HG02938 (cell line): ENCODE results near the gene PDXK.
"Not testable (repeated sequence)": the region's sequence is repeated elsewhere in the genome, so short reads cannot be mapped to it uniquely, and the experiment has no call there.

Experiments used
- ATAC-seq: cut with Tn5 transposase; IDR thresholded peaks from one replicate; pipeline ENCODE4 v1.9.1; 2021; ENCODE audit warnings: mild to moderate bottlenecking, moderate library complexity; ENCODE audit not compliant: unreplicated experiment

PDXK gene

DNA sequence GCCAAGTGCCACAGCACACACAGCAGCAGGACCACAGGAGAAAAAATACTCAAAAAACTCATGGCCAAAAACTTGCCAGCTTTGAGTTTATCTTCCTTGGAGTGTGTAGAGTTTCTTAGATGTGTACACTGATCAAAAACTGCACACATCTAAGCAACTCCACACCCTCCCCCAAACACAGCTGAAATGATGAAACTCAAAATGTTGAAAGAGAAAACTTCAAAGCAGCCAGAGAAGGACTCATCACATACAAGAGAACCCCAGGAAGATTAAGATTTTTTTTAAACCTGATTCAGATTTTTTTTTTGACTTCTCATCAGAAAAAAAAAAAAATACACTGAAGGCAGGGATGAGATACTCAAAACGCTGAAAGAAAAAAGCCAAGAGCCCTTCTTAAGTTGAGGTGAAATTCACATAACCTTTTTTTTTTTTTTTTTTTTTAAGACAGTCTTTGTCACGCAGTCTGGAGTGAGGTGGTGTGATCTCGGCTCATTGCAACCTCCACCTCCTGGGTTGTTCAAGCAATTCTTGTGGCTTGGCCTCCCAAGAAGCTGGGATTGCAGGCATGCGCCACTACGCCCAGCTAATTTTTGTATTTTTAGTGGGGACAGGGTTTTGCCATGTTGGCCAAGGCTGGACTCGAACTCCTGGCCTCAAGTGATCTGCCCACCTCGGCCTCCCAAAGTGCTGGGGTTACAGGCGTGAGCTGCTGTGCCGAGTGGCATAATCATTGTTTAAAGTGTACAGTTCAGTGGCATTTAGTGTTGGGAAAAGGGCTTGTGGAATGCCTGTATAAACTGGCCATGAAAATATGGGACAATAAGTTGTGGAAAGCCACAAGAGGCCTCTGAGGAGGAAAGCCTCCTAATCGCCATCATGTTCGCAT lies 20.9 kb upstream of the PDXK start:
- no peak for ATAC-seq

DNA sequence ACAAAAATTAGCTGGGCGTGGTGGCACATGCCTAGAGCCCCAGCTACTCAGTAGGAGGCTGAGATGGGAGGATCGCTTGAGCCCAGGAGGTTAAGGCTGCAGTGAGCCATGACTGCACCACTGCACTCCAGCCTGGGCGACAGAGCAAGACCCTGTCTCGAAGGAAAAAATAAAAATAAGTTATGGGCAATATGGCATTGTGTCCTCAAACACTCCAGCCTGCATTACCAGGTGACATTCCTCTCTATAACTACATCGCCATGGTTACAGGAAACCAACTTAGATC lies 19.5 kb upstream of the PDXK start:
- ATAC-seq = not testable (repeated sequence)

DNA sequence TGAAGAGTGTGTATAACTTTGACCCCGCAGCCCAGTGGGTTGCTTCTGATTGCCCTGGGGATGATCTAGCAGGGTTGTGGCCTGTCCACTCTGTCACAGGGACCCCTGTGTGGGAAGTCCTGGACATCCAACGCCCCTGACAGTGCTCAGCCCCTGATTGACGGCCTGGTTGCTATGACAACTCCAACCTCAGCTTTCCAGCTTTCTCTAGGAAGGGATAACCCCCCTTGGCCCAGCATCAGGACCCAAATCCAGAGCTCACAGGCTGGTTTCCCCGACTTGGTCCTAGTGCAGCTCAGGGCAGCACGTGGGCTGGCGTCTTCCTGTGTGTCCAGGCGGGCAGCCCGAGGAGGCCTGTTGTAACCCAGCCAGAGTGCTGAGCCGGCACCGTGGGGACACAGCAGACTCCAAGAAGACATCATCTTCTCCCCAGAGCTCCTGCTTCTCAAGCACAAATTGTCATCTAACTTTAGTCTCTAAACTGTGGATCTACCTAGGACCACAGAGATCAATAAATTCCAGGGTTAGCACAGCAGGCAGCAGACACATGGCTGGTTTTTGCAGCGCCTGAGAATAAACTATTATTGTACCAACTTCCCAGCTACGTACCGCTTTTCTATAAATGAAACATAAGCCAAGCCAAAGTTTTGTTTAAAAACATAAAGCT lies 18.9 kb upstream of the PDXK start:
- no peak for ATAC-seq

DNA sequence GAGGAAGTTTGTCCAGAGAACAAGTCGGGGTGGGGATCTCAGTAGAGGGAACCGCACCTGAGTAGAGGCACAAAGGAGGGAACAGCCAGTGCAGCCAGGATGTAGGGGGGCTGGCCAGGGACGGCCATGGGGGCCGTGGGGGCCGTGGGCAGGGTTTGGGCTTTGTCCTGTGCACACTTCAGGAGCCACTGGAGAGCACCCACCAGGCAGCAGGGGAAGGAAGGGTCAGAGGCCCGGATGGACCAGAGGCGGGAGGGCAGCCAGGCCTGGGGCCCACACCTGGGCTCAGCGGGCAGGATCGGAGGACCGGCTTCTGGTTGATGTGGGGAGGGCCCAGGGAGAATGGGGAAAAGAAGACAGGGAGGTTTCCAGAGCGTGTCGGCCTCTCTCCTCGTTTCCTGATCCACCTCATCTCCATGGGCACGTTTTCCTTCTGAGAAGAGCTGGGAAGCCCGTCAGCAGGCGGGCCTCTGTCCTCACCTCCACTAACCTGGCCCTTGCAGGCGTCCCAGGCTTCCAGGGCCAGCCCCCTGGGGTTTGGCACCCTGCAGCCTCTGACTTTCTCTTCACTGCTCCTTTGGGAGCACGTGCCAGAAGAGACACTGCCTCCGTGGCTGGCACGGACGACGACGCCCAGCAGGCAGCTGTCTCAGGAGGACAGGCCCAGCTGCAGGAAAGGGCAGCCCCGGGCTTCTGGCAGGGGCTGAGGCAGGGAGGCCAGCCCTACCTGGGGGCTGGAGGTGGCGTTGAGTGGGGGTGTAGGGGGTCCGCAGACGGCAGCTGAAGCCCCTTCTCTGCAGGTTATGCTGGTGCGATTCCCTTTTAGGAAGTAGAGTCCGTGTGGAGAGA lies 16.8 kb upstream of the PDXK start:
- ATAC-seq = no peak

DNA sequence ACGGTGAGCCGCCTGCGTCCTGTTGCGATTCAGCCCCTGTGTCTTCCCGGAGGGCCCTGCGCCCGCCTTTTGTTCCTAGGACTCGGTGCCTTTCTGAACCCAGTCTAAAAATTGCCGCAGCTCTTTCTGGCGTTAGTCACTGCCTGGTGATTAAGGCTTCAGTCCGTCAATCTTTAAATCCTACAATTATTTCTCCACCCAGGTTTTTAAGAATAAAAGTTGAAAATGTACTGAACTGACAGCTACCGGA lies 16.2 kb upstream of the PDXK start:
- no peak for ATAC-seq

DNA sequence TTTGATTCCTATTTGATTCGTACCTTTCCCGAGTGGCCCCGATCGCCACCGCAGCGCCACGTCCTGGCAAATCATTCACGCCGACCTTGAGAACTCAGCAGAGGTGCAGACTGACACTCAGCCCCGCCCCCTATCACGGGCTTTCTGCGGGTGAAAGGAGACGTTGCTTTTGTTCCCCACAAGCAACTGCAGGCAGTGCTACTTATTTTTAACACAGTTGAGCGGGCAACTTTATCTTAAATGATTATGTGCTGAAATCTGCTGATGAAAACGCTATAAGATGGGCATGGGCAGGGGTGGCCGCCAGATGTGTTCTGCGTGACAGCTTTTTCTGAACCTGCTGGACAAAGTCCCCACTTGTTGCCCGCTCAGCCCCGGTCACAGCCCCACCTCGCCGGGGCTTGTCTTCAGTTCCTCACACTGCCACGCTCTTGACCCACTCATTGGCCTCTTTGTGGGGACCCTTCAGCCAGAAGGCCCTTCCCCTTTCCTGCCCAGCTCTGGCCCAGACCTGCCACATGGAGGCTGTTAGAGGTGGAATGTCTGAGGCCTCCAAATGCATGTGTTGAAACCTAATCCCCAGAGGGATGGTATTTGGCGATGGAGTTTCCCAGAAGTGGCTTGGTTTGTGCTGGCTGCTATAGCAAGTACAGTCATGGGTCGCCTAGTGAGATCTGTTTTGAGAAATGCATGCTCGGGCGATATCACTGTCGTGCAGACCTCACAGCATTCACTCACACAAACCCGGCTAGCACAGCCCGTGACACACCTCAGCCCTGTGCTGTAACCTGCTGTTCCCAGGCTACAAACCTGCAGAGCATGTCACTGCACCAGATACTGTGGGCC lies 15.7 kb upstream of the PDXK start:
- ATAC-seq = no peak

DNA sequence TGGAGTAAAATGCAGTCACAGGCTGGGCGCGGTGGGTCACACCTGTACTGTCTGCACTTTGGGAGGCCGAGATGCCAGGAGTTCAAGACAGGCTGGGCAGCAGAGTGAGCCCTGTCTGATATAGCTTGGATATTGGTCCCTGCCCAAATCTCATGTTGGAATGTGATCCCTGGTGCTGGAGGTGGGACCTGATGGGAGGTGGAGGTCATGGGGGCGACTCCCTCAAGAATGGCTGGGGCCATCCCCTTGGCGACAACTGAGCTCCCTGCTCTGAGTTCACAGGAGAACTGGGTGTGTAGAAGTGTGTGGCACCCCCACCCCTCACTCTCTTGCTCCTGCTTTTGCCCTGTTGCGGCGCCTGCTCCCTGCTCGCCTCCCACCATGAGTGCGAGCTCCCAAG lies 11.5 kb upstream of the PDXK start:
- no peak for ATAC-seq

DNA sequence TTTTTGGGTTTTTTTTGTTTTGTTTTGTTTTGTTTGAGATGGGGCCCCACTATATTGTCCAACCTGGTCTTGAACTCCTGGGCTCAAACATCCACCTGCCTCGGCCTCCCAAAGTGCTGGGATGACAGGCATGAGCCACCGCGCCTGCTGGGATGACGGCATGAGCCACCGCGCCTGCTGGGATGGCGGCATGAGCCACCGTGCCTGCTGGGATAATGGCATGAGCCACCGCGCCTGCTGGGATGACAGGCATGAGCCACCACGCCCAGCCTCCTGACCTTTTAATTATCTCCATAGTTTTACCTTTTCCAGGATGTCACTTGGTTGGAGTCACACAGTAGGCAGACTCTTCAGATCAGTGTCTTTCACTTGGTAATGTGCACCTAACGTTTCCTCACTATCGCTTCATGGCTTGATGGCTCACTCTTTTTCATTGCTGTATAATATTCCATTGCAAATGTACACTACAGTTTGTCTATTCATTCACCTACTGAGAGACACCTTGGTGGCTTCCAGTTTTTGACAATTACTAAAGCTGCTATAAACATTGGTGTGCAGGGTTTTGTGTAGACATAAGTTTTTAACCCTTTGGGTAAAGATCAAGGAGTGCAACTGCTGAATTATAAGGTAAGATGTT lies 10.1 kb upstream of the PDXK start:
- ATAC-seq = no peak

DNA sequence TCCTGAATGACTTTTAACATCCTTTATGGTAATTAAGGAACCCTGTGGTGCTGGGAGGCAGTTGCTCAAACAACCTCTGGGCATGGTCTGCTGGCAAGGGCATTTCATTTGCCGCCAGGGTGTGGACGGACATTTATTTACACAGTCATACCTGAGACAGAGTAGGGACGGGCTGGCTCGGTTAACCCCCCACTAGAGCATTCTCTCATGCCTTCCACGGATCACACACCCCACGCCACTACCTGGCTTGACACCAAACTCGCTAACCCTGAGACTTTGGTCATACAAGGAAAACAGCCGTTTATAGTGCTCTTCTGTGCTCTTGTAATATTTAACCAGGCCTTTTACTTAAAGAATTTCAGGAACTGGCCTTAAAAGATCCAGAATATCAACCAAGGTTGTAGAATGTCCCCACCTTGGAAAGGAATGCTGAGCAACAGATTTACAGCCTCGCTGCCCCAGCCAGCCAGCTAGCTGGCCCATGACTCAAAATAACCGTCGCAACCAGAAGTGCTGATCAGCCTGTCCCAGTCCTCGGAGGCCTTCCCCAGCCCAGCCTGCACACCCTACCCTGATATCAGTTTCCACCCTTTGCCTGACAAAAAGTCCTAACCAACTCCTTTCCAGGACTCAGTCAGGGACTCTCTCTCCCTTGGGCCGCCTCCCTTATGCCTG lies 6.5 kb upstream of the PDXK start:
- ATAC-seq = no peak

DNA sequence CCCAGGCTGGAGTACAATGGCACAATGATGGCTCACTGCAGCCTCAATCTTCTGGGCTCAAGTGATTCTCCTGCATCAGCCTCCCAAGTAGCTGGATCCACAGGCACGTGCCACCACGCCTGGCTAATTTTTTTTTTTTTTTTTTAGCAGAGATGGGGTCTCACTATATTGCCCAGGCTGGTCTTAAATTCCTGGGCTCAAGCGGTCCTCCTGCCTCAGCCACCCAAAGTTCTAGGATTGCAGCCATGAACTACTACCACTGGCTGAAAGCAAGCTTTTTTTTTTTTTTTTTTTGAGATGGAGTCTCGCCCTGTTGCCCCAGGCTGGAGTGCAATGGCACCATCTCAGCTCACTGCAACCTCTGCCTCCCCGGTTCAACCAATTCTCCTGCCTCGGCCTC lies 5.8 kb upstream of the PDXK start:
- not testable (repeated sequence) for ATAC-seq

DNA sequence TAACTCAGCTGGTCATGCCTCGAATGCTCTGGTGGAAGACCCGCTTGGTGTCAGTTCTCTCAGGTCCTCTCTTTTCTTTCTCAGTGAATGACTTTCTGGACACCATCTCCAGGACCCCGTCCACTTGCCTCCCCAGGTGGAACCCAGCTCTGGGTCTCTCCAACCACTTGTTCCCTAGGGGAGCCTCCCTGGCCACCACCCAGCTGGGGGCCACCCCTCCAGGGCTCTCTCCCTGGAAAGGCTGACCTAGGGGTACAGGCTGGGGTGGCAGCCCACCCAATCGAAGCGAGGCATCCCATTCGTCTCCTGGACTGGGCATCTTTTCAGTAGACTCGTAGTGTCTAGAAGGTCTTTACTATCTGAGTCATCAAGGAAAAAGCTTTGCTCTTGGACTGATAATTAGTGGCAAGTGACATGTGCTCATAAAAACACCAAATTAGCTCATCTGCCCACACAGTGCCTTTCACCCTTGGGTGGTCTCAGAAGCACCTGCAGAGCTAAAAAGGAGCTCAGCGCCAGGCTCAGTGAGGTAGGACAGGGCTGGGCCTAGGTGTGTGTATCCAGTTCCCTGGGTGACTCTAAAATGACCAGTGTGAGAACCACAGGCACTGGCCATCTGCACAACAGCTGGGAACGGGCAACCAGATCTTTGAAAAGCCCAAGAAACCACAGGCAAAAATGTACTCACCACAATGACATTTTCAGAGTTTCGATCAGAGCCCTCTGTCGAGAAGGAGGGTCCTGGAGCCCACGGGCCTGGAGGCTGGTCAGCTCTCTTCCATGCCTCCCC lies 2.4 kb upstream of the PDXK start:
- ATAC-seq = no peak

DNA sequence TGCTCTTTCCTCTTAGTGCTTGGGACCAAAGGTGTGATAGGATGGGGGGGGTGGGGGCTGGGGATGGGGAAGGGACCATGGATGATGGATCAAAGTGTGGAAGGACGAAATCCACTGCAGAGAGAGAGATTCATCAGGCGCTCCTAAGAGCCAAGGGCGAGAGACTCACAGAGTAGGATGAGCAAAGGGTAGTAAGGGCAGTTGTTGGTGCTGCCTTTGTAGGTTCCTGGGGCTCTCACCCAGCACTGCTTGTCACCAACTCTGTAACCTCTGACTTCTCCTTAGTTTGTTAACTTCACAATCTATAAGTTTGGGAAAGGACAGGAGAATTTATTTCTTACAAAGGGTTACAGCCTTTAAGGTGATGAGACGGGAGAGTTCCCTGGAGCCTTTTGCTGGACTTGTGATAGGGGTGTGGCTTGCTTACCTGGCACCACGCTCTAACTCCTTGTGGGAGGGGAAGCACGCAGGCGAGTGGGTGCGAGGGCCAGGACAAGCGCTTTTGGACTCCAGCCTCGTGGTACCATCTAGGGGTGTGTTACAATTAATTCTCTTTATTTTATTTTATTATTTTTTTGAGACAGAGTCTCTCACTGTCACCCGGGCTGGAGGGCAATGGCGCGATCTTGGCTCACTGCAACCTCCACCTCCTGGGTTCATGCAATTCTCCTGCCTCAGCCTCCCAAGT lies 1.6 kb upstream of the PDXK start:
- ATAC-seq = no peak

DNA sequence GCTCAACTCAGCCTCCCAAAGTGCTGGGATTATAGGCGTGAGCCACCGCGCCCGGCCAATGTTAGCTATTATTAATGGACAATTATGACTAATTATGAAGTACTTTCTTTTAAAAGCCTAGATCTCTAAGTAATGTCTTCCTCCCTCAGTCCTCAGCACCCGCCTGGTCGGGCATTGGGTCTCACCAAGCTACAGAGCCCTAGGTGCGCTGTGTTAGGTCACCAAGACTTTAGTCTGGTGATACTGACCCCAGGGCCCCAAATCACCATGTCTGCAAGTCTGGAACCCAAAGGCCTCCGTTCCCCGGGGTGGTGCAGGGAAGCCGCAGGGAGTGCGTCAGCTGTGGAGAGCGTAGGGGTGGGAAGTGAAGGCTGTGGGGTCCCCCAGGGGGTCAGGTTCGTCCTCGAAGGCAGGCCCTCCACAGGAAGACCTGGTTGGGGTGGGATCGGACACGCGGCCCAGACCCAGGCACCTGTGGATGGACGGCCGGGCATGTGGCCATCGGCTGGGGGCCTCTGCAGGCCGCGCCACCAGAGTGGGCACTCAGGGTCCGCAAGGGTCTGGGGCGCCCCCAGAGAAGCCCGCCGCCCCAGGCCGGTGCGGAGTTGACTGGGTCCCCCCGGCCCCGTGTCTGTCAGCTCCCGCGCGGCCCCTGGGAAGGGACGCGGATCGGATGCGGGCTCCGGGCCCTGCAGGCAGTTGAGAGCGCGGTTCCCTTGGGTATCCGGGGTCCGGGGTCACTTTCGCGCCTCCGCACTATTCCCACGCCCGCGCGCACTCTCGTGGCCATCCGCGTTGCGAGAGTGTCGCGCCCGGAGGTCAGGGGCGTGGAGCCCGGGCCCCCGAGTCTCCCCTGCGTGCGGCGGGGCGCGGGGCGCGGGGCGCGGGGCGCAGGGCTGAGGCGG lies 710 bp upstream of the PDXK start:
- no peak for ATAC-seq

DNA sequence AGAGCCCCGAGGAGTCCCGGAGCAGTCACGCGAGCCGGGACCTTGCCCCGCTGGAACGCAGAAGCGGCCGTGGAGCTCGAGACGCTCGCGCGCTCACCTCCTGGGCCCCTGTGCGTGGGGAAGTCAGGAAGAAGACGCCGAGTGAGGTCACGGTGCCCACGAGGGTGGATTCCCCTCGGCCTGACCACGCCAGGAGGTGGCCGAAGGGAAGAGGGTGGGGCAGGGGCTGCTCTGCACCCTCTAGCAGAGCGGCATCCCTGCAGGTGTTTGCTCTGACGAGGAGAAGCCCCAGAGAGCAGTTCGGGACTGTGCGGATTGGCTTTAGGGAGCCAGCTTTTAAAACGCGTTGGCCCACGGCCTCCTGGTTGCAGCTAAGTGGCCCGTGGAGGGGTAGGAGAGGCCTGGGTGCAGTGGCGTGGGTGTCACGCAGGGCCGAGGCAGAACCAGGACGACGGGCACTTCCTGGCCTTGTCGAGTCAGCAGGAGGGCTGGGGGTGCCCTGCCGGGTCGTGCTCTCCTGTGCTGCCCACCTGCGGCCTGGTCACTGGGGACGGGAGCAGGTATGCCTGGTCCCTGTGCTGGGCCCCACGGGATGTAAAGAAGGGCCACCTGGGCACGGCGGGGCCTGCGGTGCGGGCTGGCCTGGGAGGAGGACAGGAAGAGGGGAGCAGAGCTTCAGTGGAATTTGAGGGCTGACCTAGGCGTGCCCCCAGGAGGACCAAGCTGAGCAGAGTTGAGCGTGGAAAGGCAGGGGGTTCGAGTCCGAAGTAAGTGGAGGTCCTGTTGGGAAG lies 1.0 kb downstream of the PDXK start:
- ATAC-seq = no peak

DNA sequence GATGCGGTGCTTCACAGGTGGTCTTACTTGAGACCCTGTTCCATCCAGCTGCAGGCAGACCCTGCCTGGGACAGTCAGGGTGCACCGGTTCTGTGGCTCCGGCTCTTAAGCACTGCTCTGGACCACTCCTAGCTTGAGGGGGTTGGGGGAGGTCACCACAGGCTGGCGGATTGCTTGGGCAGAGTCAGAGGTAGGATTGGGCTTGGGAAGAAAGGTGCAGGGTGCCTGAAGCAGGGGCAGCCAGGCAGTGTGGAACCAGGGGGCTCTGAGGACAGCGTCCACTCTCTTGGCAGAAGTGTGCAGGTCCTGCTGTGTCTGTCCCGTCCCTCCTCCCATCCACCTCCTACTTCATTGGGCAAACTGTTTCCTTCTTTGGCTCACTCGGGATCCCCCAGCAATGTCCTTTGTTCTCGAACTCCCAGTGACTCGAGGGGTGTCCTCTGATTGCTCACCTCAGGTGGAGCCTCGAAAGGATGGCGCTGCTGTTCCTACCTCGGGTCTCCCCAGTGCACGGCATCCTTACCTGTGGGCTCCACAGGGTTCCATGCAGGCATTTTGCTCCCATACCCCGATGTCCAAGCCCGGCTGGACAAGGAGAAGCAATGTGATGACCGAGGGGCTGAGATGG lies 1.7 kb downstream of the PDXK start:
- no peak for ATAC-seq

DNA sequence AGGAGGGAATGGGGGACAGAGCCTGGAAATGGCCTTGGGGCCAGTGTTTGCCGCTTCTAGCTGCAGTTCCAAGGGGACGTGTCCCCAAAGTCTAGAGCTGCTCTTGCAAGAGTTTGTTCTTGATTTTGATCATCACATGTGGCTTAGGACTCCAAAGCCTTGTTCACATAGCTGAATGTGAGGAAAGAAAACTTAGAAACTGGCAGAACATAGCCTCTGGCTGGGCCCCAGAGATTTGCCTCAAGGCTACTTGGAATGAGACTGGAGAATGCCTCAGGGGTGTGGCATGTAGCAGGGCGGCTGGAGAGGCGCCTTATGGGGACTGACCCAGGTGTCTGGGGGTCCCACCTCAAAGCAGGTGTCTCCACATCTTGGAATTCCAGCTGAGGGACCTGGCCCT lies 2.3 kb downstream of the PDXK start:
- ATAC-seq = no peak

DNA sequence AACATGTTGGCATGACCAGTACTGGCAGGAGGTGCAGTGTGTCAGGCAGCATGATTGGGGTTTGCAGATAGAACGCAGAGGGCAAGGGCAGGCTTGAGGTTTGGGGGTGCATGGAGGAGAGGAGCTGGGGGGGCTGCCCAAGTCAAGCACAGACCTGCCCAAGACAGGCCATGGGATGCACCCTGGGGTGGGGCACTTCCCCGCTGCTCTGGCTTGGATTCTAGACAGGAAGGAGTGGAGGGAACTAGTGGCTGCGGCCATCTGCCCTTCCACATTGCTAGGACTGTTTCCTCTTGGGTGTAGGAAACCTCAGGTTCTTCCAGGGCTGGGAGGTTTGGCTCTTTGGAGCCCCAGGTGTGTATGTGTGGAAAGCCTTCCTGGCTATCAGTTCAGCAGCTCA lies 3.0 kb downstream of the PDXK start:
- ATAC-seq = no peak
